NCI-H128 (cell line): Measurements from ENCODE around the gene ARHGEF40.

Source experiments
- DNase-seq: peaks from one replicate; lab custom pipeline; 2025; ENCODE audit not compliant: unreplicated experiment; lab: John Stamatoyannopoulos, UW

Gene ARHGEF40

GRCh38 chr14:21112255-21112654 is 42.2 kb downstream of the ARHGEF40 start:
- DNase-seq: no peak

GRCh38 chr14:21113369-21113768 is 43.3 kb downstream of the ARHGEF40 start:
- no peak for DNase-seq

- DNase-seq: no peak
These were observed 48.8 kb downstream of the ARHGEF40 start for GRCh38 chr14:21118933-21119332.

GRCh38 chr14:21120686-21121085 is 50.6 kb downstream of the ARHGEF40 start:
- no peak for DNase-seq

GRCh38 chr14:21121122-21121521 is 51.0 kb downstream of the ARHGEF40 start:
- DNase-seq: no peak

- DNase-seq: no peak
These were observed 53.3 kb downstream of the ARHGEF40 start for GRCh38 chr14:21123429-21123828.

GRCh38 chr14:21133901-21134300 is 63.8 kb downstream of the ARHGEF40 start:
- DNase-seq: no peak

GRCh38 chr14:21136024-21136423 is 65.9 kb downstream of the ARHGEF40 start:
- DNase-seq: no peak
